ENCODE data around the gene PRMT3.

- TF ChIP-seq SUZ12 (IDR thresholded peaks at IDR 0.05; ENCODE audit: extremely low read depth, insufficient read depth, insufficient read length) = no peak
- TF ChIP-seq YY1 (IDR thresholded peaks at IDR 0.05; ENCODE audit: insufficient read depth, insufficient read length) = no peak
Measured at GRCh38 chr11:20406484-20406883, 19.0 kb downstream of the PRMT3 start.

Data from NT2/D1 (cell line).